H1 (cell line): ENCODE results near the gene BLVRA. TPM values are rescaled to one million over a fixed set of nuclear protein-coding genes. Genes with fewer than 3 reads are reported as not detected.
A peak's percentile ranks its signal among the peaks of the same experiment; 100 is the strongest.
"Not testable (repeated sequence)": the region's sequence is repeated elsewhere in the genome, so short reads cannot be mapped to it uniquely, and the experiment has no call there.

Source experiments
- CTCF ChIA-PET: fragments of 300-600 bp; sonication (Branson Sonifier 250); formaldehyde crosslinking; loops from one replicate; lab custom pipeline; 2021; ENCODE audit not compliant: partially characterized antibody; lab: Charles Lee
- POLR2A ChIA-PET: fragments of 300-600 bp; sonication (Branson Sonifier 250); formaldehyde crosslinking; loops from one replicate; lab custom pipeline; 2021; ENCODE audit warnings: inconsistent platforms; ENCODE audit not compliant: partially characterized antibody; lab: Charles Lee
- DNase-seq, 2 experiments: peaks; one replicate each; pipeline versions ENCODE4 v3.0.0 to v3.0.0-alpha.2; 2010 to 2022; ENCODE audit warnings: low spot score in 2 of 2, low read depth in 1 of 2, mixed read lengths in 1 of 2
- FAIRE-seq: peaks from 2 replicates; lab custom pipeline; 2011; peaks lifted over from hg19 to GRCh38; lab: Jason Lieb, UNC
- H2AFZ ChIP-seq: 2 replicates; pipeline ENCODE4 v1.8.1; 2012; ENCODE audit warnings: low read length, inconsistent platforms
- H2AK5ac ChIP-seq: 2 replicates; pipeline ENCODE4 v1.6.1; 2013; ENCODE audit warnings: low read depth, low read length
- H2BK120ac ChIP-seq: replicated peaks from 2 replicates; pipeline ENCODE3; 2013; ENCODE audit warnings: low read depth, low read length, inconsistent platforms
- H2BK12ac ChIP-seq: 2 replicates; pipeline ENCODE4 v1.6.1; 2013; ENCODE audit warnings: low read depth, low read length
- H2BK15ac ChIP-seq: 2 replicates; pipeline ENCODE4 v1.6.1; 2013; ENCODE audit warnings: low read length
- H2BK20ac ChIP-seq: 2 replicates; pipeline ENCODE4 v1.6.1; 2013; ENCODE audit warnings: low read length
- H2BK5ac ChIP-seq: 2 replicates; pipeline ENCODE4 v1.6.1; 2013; ENCODE audit warnings: low read depth, low read length
- H3K14ac ChIP-seq: 2 replicates; pipeline ENCODE4 v1.6.1; 2013; ENCODE audit warnings: inconsistent platforms; ENCODE audit not compliant: insufficient read length
- H3K18ac ChIP-seq: 2 replicates; pipeline ENCODE4 v1.6.1; 2013; ENCODE audit warnings: low read length; ENCODE audit errors: extremely low read depth
- H3K23ac ChIP-seq: 2 replicates; pipeline ENCODE4 v1.6.1; 2013; ENCODE audit warnings: inconsistent platforms; ENCODE audit not compliant: insufficient read length
- H3K23me2 ChIP-seq: 2 replicates; pipeline ENCODE4 v1.6.1; 2013; ENCODE audit warnings: low read depth, low read length
- H3K27ac ChIP-seq: 2 replicates; pipeline ENCODE4 v1.6.1; 2011; ENCODE audit warnings: low read depth, low read length, inconsistent platforms
- H3K27me3 ChIP-seq, 4 experiments: replicated peaks in 1 of 4; 1 replicate in 1 of 4; 2 replicates in 3 of 4; pipeline versions ENCODE4 v1.6.1 to v1.8.1; 2011 to 2013; ENCODE audit warnings: low read length in 3 of 4, mild to moderate bottlenecking in 3 of 4, inconsistent platforms in 2 of 4, mixed read lengths in 2 of 4, moderate library complexity in 1 of 4; ENCODE audit not compliant: control insufficient read depth in 3 of 4, insufficient read depth in 3 of 4; ENCODE audit errors: extremely low read depth in 1 of 4
- H3K36me3 ChIP-seq, 4 experiments: 2 replicates each; pipeline versions ENCODE4 v1.6.1 to v1.8.1; 2011 to 2013; ENCODE audit warnings: mild to moderate bottlenecking in 4 of 4, low read length in 3 of 4, moderate library complexity in 2 of 4, control low read depth in 1 of 4, inconsistent platforms in 1 of 4; ENCODE audit not compliant: insufficient read depth in 4 of 4, control insufficient read depth in 2 of 4
- H3K4ac ChIP-seq: replicated peaks from 2 replicates; pipeline ENCODE3; 2013; ENCODE audit warnings: low read length, low read depth, mixed read lengths, inconsistent platforms; ENCODE audit not compliant: insufficient read length
- H3K4me1 ChIP-seq, 4 experiments: replicated peaks in 1 of 4; 1 replicate in 1 of 4; 2 replicates in 3 of 4; pipeline versions ENCODE4 v1.6.1 to v1.8.1; 2011 to 2013; ENCODE audit warnings: low read length in 3 of 4, inconsistent platforms in 2 of 4, mixed read lengths in 1 of 4; ENCODE audit not compliant: insufficient read depth in 4 of 4, control insufficient read depth in 3 of 4
- H3K4me2 ChIP-seq, 2 experiments: 2 replicates each; pipeline versions ENCODE4 v1.6.1 to v1.8.1; 2011 to 2013; ENCODE audit warnings: low read depth in 2 of 2, low read length in 2 of 2, control low read depth in 1 of 2, inconsistent platforms in 1 of 2, mild to moderate bottlenecking in 1 of 2; ENCODE audit not compliant: insufficient read depth in 1 of 2
- H3K4me3 ChIP-seq, 4 experiments: fragments of 200-600, 300-600 bp in 1 of 4; sonication (generic), shearing (Covaris generic), sonication (Bioruptor Twin) in 1 of 4; 2 replicates each; pipeline versions ENCODE4 v1.5.1 to v1.8.1; 2011 to 2016; ENCODE audit warnings: low read length in 4 of 4, low read depth in 3 of 4, control low read depth in 2 of 4, inconsistent platforms in 2 of 4, mild to moderate bottlenecking in 2 of 4, mixed read lengths in 1 of 4, moderate library complexity in 1 of 4; ENCODE audit not compliant: insufficient read depth in 2 of 4; ENCODE audit errors: extremely low read depth in 1 of 4
- H3K56ac ChIP-seq: replicated peaks from 2 replicates; pipeline ENCODE3; 2013; ENCODE audit warnings: low read depth, mild to moderate bottlenecking, mixed read lengths, low read length, inconsistent platforms; ENCODE audit not compliant: insufficient read length
- H3K79me1 ChIP-seq: 2 replicates; pipeline ENCODE4 v1.6.1; 2013; ENCODE audit warnings: low read depth, low read length, control low read depth
- H3K79me2 ChIP-seq, 2 experiments: 2 replicates each; pipeline versions ENCODE4 v1.6.1 to v1.8.1; 2012 to 2013; ENCODE audit warnings: low read length in 2 of 2, mild to moderate bottlenecking in 2 of 2, inconsistent platforms in 1 of 2; ENCODE audit not compliant: insufficient read depth in 2 of 2, control insufficient read depth in 1 of 2
- H3K9ac ChIP-seq, 4 experiments: replicated peaks in 1 of 4; 1 replicate in 1 of 4; 2 replicates in 3 of 4; pipeline versions ENCODE4 v1.6.1 to v1.8.1; 2011 to 2013; ENCODE audit warnings: low read depth in 3 of 4, low read length in 3 of 4, control low read depth in 2 of 4, mild to moderate bottlenecking in 2 of 4, moderate library complexity in 2 of 4, inconsistent platforms in 1 of 4; ENCODE audit errors: extremely low read depth in 1 of 4
- H3K9me3 ChIP-seq, 2 experiments: 2 replicates each; pipeline versions ENCODE4 v1.6.1 to v1.8.1; 2012 to 2013; ENCODE audit warnings: mild to moderate bottlenecking in 2 of 2, moderate library complexity in 2 of 2, control low read depth in 1 of 2, inconsistent platforms in 1 of 2, low read depth in 1 of 2, low read length in 1 of 2, mixed read lengths in 1 of 2; ENCODE audit not compliant: insufficient read depth in 2 of 2
- H4K20me1 ChIP-seq, 2 experiments: replicated peaks in 1 of 2; 2 replicates each; pipeline versions ENCODE3 to v1.8.1; 2011 to 2013; ENCODE audit warnings: inconsistent platforms in 2 of 2, low read length in 2 of 2, mild to moderate bottlenecking in 1 of 2; ENCODE audit not compliant: insufficient read depth in 2 of 2, control insufficient read depth in 1 of 2
- H4K5ac ChIP-seq: 2 replicates; pipeline ENCODE4 v1.6.1; 2013; ENCODE audit warnings: low read length, low read depth, mixed read lengths, inconsistent platforms; ENCODE audit not compliant: insufficient read length
- H4K8ac ChIP-seq: 2 replicates; pipeline ENCODE4 v1.8.0; 2013; ENCODE audit warnings: mild to moderate bottlenecking, moderate library complexity, low read length, inconsistent platforms; ENCODE audit not compliant: insufficient read depth; ENCODE audit errors: extremely low read depth
- H4K91ac ChIP-seq: replicated peaks from 2 replicates; pipeline ENCODE3; 2013; ENCODE audit warnings: low read length, mixed read lengths, inconsistent platforms; ENCODE audit not compliant: insufficient read length
- RAD21 ChIP-seq, 2 experiments: IDR thresholded peaks in 1 of 2; conservative IDR thresholded peaks in 1 of 2; 2 replicates each; pipeline ENCODE4 v1.6.1; 2011; ENCODE audit warnings: low read depth in 2 of 2, low read length in 2 of 2, improper control_type of control experiment in 1 of 2, inconsistent platforms in 1 of 2, mild to moderate bottlenecking in 1 of 2, moderate library complexity in 1 of 2
- YY1 ChIP-seq: IDR thresholded peaks from 2 replicates; pipeline ENCODE4 v1.6.1; 2011; ENCODE audit warnings: low read depth, mild to moderate bottlenecking, low read length
- WGBS, 2 experiments: shearing (Covaris generic) in 1 of 2; methylation state at CpG; one replicate each; pipeline versions ENCODE4 v1.1.6 to v1.1.7; 2013 to 2015; ENCODE audit warnings: low lambda C conversion rate in 2 of 2, mixed read lengths in 2 of 2, inconsistent platforms in 1 of 2, low coverage in 1 of 2, missing lambda C conversion rate in 1 of 2; ENCODE audit not compliant: insufficient replicate concordance in 2 of 2, insufficient coverage in 1 of 2, insufficient read length in 1 of 2; ENCODE audit errors: extremely low coverage in 1 of 2, missing lambda C conversion rate in 1 of 2; 5-methylcytosine and 5-hydroxymethylcytosine counted together
- polyA plus RNA-seq, 7 experiments: library from polyadenylated mRNA; depleted of rRNA in 3 of 7; stranded (reverse) in 5 of 7; unstranded in 2 of 7; fragments of >200 nt in 5 of 7; fragments of 200-250 nt in 2 of 7; gene quantifications; 1 replicate in 5 of 7; 2 replicates in 1 of 7; 4 replicates in 1 of 7; pipeline versions ENCODE4 v1.2.1 to v1.2.3, GENCODE V29; 2011 to 2013; ENCODE audit warnings: missing spikeins in 2 of 7, mixed read lengths in 2 of 7
- total RNA-seq: library from RNA; stranded (reverse); fragmentation: NEBNext Ultra II Directional; extraction: Animal tissue kit (Norgen Biotek cat#: 25700); gene quantifications from 2 replicates; pipeline ENCODE4 v1.2.1, GENCODE V29; 2021
- TF ChIP-seq, protein P1 (sequence below), 3 experiments: IDR thresholded peaks; 1 replicate in 2 of 3; 2 replicates in 1 of 3; pipeline versions ENCODE4 v1.5.1 to v1.6.1; 2011; ENCODE audit warnings: low read length in 3 of 3, mild to moderate bottlenecking in 3 of 3, inconsistent platforms in 2 of 3, low read depth in 1 of 3, moderate library complexity in 1 of 3; ENCODE audit not compliant: insufficient read depth in 1 of 3; ENCODE audit errors: control extremely low read depth in 1 of 3

The BLVRA gene
- total and polyA plus RNA-seq, 2 of the 8 experiments (the other 6 are each of a cell fraction or from before 2014, with no cell fraction given), result 16.1 to 37.1 TPM

DNA sequence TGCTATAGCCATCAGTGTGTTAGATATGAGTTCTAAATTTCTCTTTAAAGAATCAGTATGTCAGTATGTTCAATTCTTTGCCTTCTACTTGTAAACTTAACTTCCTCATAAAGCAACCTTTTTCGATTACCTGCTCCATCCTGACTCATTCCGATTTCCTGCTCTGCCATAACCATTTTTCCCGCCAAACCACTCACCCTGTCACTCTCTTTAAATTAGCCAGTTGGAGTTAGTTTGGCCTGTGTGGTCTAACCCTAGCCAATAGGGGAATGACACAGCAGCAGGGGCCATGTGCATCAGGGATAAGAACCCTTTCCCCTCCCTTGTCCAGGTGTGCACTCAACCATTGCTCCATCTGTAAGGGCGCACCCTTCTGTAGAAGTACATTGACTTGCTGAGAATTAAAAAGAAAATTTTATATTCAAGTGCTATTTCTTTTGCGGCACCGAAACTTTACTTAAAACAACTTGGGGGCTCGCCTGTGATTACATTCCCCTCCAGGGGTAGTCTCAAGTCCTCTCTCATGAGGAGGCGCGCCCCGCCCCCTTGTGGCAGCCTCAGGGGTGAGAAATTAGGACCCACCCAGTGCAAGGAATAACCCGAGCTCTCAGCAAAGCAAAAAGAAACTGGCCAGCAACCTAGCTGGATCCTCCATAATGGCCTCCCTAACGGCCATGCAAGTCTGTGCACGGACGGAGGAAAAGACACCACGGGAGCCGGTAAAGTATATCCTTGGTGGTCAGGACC, 51.9 kb downstream of the BLVRA start:
- H2BK20ac ChIP-seq, H3K23me2 ChIP-seq, H2AK5ac ChIP-seq, H3K4me1 ChIP-seq, H3K4me3 ChIP-seq, H4K8ac ChIP-seq, H3K4me2 ChIP-seq, H3K79me1 ChIP-seq, H3K18ac ChIP-seq, H3K36me3 ChIP-seq, H3K23ac ChIP-seq, H2BK120ac ChIP-seq, H2BK5ac ChIP-seq, H3K56ac ChIP-seq, H3K14ac ChIP-seq, H4K20me1 ChIP-seq, H3K79me2 ChIP-seq, FAIRE-seq, H3K27ac ChIP-seq, H2AFZ ChIP-seq, H3K4ac ChIP-seq, H3K9ac ChIP-seq, H2BK15ac ChIP-seq, H2BK12ac ChIP-seq, H3K9me3 ChIP-seq, H4K5ac ChIP-seq, H4K91ac ChIP-seq, POLR2A ChIA-PET, H3K27me3 ChIP-seq: not testable (repeated sequence)
- CTCF ChIA-PET, result interaction anchor here (0.6 to 1.3 kb wide), 7 partner anchors 10 to 702 kb away, joined by 3 to 4 read pairs (median 3); no protein-coding TSS in a partner anchor
- 87% methylated on average over 16 of the region's 16 CpGs; no CpG with 5 or more reads in 1 of the 2 experiments for WGBS, 2 experiments
- TF ChIP-seq RAD21 (IDR thresholded peaks at IDR 0.05 in 1 of 2, conservative IDR thresholded peaks at IDR 0.05 in 1 of 2; ENCODE audit: low read depth in 2 of 2, low read length in 2 of 2) (peak; percentile 62 to 69), YY1 (peak; percentile 37; the same call in 1 of the 2 replicates)
- TF ChIP-seq, protein P1, sequence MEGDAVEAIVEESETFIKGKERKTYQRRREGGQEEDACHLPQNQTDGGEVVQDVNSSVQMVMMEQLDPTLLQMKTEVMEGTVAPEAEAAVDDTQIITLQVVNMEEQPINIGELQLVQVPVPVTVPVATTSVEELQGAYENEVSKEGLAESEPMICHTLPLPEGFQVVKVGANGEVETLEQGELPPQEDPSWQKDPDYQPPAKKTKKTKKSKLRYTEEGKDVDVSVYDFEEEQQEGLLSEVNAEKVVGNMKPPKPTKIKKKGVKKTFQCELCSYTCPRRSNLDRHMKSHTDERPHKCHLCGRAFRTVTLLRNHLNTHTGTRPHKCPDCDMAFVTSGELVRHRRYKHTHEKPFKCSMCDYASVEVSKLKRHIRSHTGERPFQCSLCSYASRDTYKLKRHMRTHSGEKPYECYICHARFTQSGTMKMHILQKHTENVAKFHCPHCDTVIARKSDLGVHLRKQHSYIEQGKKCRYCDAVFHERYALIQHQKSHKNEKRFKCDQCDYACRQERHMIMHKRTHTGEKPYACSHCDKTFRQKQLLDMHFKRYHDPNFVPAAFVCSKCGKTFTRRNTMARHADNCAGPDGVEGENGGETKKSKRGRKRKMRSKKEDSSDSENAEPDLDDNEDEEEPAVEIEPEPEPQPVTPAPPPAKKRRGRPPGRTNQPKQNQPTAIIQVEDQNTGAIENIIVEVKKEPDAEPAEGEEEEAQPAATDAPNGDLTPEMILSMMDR (IDR thresholded peaks at IDR 0.05; ENCODE audit: control extremely low read depth in 1 of 3, insufficient read depth in 1 of 3, low read depth in 1 of 3, low read length in 3 of 3), result peak; percentile 36 to 57 (median 43)
- peak; percentile 27 to 85 for DNase-seq
